Measurements from ENCODE around the gene TCHHL1. TPM values are rescaled to one million over a fixed set of nuclear protein-coding genes. Genes with fewer than 3 reads are reported as not detected.

TCHHL1 gene
- total and polyA plus RNA-seq, 2 of the 4 experiments (the other 2 are of a cell fraction), result not detected

- H2AFZ ChIP-seq (replicated peaks; ENCODE audit: low read length, poor library complexity), result no peak overlapping the region
- no peak overlapping the region for H4K91ac ChIP-seq (ENCODE audit: insufficient read depth, low read depth, low read length)
- H2AK5ac ChIP-seq (ENCODE audit: low read depth, low read length), result no peak overlapping the region
- H2AK9ac ChIP-seq (replicated peaks; ENCODE audit: low read depth, low read length, poor library complexity), result no peak overlapping the region
- H3K23ac ChIP-seq (ENCODE audit: low read depth, low read length), result no peak overlapping the region
- H3K56ac ChIP-seq (ENCODE audit: extremely low read depth, insufficient read depth, low read length), result no peak overlapping the region
- H2BK15ac ChIP-seq (ENCODE audit: low read depth, low read length), result no peak overlapping the region
- H4K8ac ChIP-seq (ENCODE audit: low read depth in 2 of 2, low read length in 2 of 2), result no peak overlapping the region
- H2BK20ac ChIP-seq (ENCODE audit: low read depth, low read length), result no peak overlapping the region
- ATAC-seq (ENCODE audit: low read depth) (no peak), DNase-seq (no peak)
- no peaks in the 10 kb centered on the region for H3K79me1 ChIP-seq (ENCODE audit: low read depth in 1 of 2, low read length in 2 of 2)
- no peak overlapping the region for H3K27ac ChIP-seq (ENCODE audit: insufficient read depth, low read length)
- H3K27me3 ChIP-seq (ENCODE audit: control insufficient read depth, insufficient read depth, low read length), result peaks cover 8% of the 10 kb centered on the region
- in situ Hi-C loops (cut with MboI; ENCODE audit: low sequenced_read_pairs) (no loop called here), dilution Hi-C loops (cut with HindIII; ENCODE audit: low sequenced_read_pairs, unreplicated experiment) (no loop called here), intact Hi-C loops (cut with micrococcal nuclease) (no loop called here)
- TF ChIP-seq MAZ (IDR thresholded peaks at IDR 0.05; ENCODE audit: borderline replicate concordance, low read depth, low read length), result no peak
- TF ChIP-seq, protein P1, sequence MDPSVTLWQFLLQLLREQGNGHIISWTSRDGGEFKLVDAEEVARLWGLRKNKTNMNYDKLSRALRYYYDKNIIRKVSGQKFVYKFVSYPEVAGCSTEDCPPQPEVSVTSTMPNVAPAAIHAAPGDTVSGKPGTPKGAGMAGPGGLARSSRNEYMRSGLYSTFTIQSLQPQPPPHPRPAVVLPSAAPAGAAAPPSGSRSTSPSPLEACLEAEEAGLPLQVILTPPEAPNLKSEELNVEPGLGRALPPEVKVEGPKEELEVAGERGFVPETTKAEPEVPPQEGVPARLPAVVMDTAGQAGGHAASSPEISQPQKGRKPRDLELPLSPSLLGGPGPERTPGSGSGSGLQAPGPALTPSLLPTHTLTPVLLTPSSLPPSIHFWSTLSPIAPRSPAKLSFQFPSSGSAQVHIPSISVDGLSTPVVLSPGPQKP (IDR thresholded peaks at IDR 0.05; ENCODE audit: borderline replicate concordance, low read depth, low read length), result no peak
- TF ChIP-seq CEBPB (IDR thresholded peaks at IDR 0.05; ENCODE audit: low read depth, low read length), result no peak
- TF ChIP-seq NFE2L2 (IDR thresholded peaks at IDR 0.05; ENCODE audit: low read depth, low read length), result no peak
- TF ChIP-seq CHD1 (IDR thresholded peaks at IDR 0.05; ENCODE audit: low read depth, low read length), result no peak
- no peak for TF ChIP-seq USF2 (IDR thresholded peaks at IDR 0.05; ENCODE audit: low read depth, low read length)
- H3K4me3 ChIP-seq (ENCODE audit: insufficient read depth, low read depth, low read length), result no peak overlapping the region
- no peak overlapping the region for H2BK120ac ChIP-seq (ENCODE audit: low read depth, low read length)
- ChIA-PET POLR2A (ENCODE audit: unreplicated experiment) (no interaction called here), CTCF (interaction anchor here (1.0 kb wide), 1 partner anchor 19 kb away, joined by 3 read pairs; no protein-coding TSS in a partner anchor)
- H3K9ac ChIP-seq (ENCODE audit: low read depth, low read length), result no peak overlapping the region
- WGBS, 2 experiments (ENCODE audit: extremely low coverage in 2 of 2, insufficient read length in 1 of 2), result 33% methylated on average over 1 of the region's 3 CpGs; no CpG with 5 or more reads in 1 of the 2 experiments
- no peaks in the 10 kb centered on the region for H4K20me1 ChIP-seq (ENCODE audit: insufficient read depth, low read length)
- H3K18ac ChIP-seq (ENCODE audit: low read depth, low read length), result no peak overlapping the region
- H3K4me2 ChIP-seq (ENCODE audit: low read depth, low read length), result no peak overlapping the region
- H3K4me1 ChIP-seq (ENCODE audit: control insufficient read depth, insufficient read depth, low read length), result no peaks in the 10 kb centered on the region
- no peak overlapping the region for H3K4ac ChIP-seq (ENCODE audit: low read depth, low read length)
- no peak overlapping the region for H3K14ac ChIP-seq (replicated peaks; ENCODE audit: low read depth, low read length)
- no peaks in the 10 kb centered on the region for H3K9me1 ChIP-seq (ENCODE audit: insufficient read depth, low read length)
- H4K5ac ChIP-seq (ENCODE audit: low read depth, low read length), result no peak overlapping the region
- BruUV-seq (replicated peaks), result no TSS peak
- H3K9me3 ChIP-seq (ENCODE audit: control insufficient read depth, insufficient read depth, low read length), result no peaks in the 10 kb centered on the region
- no peak overlapping the region for H2BK5ac ChIP-seq (ENCODE audit: low read depth, low read length, poor library complexity, severe bottlenecking)
- no peaks in the 10 kb centered on the region for H3K36me3 ChIP-seq (ENCODE audit: control insufficient read depth, insufficient read depth, low read length)
Observed at GRCh38 chr1:152072311-152072710, 16.6 kb downstream of the TCHHL1 start.
